Measurements from ENCODE around the gene ZNF398. TPM values are rescaled to one million over a fixed set of nuclear protein-coding genes. Genes with fewer than 3 reads are reported as not detected.

The ZNF398 gene
- total RNA-seq, 1 experiment from 2014 or later: 14.6 TPM

DNA sequence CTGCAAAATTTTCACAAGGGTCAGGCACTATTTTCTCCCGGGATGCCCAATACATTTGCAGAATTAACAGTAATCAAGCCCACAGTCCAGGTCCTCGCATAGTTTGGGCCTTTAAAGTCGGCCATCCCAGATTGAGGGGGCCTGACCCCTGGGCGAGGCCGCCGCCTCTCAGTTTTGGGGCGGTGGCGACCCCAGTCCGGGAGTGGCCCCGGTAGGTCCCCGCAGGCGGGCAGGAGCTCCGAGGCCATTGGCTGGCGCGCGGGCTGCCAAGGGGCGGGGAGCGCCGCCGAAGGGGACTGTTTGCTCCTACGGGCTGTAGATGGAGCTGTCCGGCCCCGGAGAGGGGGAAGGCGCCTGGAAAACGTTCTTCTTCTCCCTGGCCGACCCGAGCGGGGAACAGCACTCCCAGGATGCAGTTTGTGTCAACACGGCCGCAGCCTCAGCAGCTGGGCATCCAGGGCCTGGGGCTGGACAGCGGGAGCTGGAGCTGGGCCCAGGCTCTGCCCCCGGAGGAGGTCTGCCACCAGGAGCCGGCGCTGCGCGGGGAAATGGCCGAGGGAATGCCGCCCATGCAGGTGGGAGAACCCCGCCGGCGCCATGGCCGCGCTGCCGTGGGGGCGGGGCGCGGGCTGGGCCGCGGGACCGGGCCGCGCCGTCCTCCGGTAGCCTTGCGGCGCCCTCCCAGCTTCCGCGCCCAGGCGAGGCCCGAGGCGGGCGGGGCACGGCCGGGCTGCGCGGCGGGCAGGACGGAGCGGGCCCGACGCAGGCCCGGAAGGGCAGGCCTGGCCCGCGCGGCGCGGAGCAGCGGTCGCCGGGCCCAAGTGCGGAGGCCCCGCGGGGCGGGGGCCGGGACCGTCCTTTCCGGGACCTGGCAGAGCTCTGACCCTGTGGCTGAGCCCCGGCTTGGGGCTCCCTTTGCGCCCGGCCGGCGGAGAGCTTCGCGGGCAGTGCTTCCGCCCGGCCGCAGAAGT, 48.2 kb downstream of the ZNF398 start, which contains the start of gene ZNF282:
Gene ZNF282, plus strand, starts transcription at position 367 of the 971 bp plus-strand sequence. Its CDS starts 44 bp downstream, at position 411.
- H3K27ac Mint-ChIP-seq (ENCODE audit: unreplicated experiment): peak within 1 kb of the TSS; percentile 67
- H3K27me3 Mint-ChIP-seq (ENCODE audit: unreplicated experiment): no peaks in the 10 kb centered on the region
- peaks cover 53% of the 10 kb centered on the region for H3K36me3 Mint-ChIP-seq (ENCODE audit: insufficient read depth, unreplicated experiment)
- H3K4me3 Mint-ChIP-seq (ENCODE audit: low read depth, unreplicated experiment): peak within 1 kb of the TSS; percentile 87
- peaks cover 15% of the 10 kb centered on the region for H3K4me1 Mint-ChIP-seq (ENCODE audit: low read depth, unreplicated experiment)
- intact Hi-C loops (cut with micrococcal nuclease; ENCODE audit: unreplicated experiment): loop anchor here (2.0 to 5.0 kb wide), 3 partner anchors 43 to 68 kb away; partner anchors contain the start of genes ZNF212, ZNF398 and ZNF425
- CTCF ChIA-PET: interaction anchor here (0.5 to 2.0 kb wide), 12 partner anchors 9 to 223 kb away, joined by 3 to 14 read pairs (median 4); partner anchors contain the start of gene ZNF783
- DNase-seq: peak; percentile 94
- H3K9me3 Mint-ChIP-seq (ENCODE audit: low read depth, unreplicated experiment): no peaks in the 10 kb centered on the region
- TF ChIP-seq, protein P1, sequence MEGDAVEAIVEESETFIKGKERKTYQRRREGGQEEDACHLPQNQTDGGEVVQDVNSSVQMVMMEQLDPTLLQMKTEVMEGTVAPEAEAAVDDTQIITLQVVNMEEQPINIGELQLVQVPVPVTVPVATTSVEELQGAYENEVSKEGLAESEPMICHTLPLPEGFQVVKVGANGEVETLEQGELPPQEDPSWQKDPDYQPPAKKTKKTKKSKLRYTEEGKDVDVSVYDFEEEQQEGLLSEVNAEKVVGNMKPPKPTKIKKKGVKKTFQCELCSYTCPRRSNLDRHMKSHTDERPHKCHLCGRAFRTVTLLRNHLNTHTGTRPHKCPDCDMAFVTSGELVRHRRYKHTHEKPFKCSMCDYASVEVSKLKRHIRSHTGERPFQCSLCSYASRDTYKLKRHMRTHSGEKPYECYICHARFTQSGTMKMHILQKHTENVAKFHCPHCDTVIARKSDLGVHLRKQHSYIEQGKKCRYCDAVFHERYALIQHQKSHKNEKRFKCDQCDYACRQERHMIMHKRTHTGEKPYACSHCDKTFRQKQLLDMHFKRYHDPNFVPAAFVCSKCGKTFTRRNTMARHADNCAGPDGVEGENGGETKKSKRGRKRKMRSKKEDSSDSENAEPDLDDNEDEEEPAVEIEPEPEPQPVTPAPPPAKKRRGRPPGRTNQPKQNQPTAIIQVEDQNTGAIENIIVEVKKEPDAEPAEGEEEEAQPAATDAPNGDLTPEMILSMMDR (IDR thresholded peaks at IDR 0.05; ENCODE audit: unreplicated experiment): peak; percentile 39
- BruUV-seq (replicated peaks): no TSS peak

DNA sequence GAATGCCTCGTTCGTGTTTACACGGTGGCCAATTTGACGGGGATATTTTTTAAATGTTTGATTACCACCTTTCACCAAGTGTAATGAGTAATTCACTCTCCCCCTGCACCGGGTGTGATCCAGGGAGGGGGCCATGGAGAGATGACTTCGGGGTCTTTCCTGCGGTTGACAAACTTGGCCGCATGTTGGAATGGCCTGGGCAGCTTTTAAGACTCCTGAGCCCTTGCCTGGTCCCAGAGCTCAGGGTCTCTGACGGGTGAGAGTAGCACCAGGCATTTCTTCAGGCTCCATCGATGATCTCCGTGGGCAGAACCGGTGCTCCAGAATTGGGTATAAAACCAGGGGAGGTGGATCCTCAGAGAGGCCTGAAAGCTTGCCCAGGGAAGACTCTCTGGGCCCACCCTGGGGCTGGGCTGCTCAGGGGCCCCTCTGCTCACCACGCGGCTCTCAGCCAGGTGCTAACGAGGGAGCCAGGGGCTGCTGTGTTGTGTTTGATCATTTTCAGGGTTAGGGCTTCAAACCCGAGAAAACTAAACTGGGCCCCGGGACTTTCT, 49.0 kb downstream of the ZNF398 start:
- TF ChIP-seq, protein P1 (IDR thresholded peaks at IDR 0.05; ENCODE audit: unreplicated experiment): no peak
- CTCF ChIA-PET: interaction anchor here (1.1 to 2.0 kb wide), 6 partner anchors 9 to 89 kb away, joined by 3 to 14 read pairs (median 6); partner anchors contain the start of gene ZNF783
- DNase-seq: no peak
- Mint-ChIP-seq H3K27ac (ENCODE audit: unreplicated experiment) (peak overlapping the region; percentile 67), H3K36me3 (ENCODE audit: insufficient read depth, unreplicated experiment) (peaks cover 55% of the 10 kb centered on the region), H3K4me3 (ENCODE audit: low read depth, unreplicated experiment) (peak overlapping the region; percentile 87), H3K27me3 (ENCODE audit: unreplicated experiment) (no peaks in the 10 kb centered on the region), H3K9me3 (ENCODE audit: low read depth, unreplicated experiment) (no peaks in the 10 kb centered on the region), H3K4me1 (ENCODE audit: low read depth, unreplicated experiment) (peaks cover 15% of the 10 kb centered on the region)
- no TSS peak for BruUV-seq (replicated peaks)
- intact Hi-C loops (cut with micrococcal nuclease; ENCODE audit: unreplicated experiment): loop anchor here (5.0 kb wide), 2 partner anchors 49 to 69 kb away; partner anchors contain the start of genes ZNF398 and ZNF425

DNA sequence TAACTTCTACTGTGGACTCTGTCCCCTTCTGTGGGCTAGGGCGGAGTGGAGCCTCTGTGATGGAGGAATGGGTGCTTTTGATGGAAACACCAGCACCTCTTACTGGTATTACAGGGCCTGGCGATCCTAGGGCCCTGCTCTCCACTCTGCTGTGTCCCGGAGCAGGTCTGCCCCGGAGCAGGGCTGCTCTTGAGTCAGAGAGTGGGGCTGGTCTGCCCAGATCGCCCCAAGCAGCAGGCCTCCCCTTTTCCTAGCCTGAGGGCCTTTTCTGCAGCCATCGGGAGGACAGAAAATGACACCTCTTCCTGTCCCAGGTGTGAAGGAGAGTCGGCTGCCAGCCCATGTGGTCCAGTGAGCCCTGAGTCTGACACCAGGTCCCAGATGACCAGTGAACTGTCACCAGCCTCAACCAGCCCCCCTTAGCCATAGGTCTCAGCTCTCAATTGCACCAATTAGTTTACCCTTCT, 49.5 kb downstream of the ZNF398 start:
- CTCF ChIA-PET: interaction anchor here (1.2 to 2.0 kb wide), 2 partner anchors 9 to 40 kb away, joined by 3 to 8 read pairs; no protein-coding TSS in a partner anchor
- H3K27me3 Mint-ChIP-seq (ENCODE audit: unreplicated experiment): no peaks in the 10 kb centered on the region
- H3K4me3 Mint-ChIP-seq (ENCODE audit: low read depth, unreplicated experiment): peak overlapping the region; percentile 87
- no peaks in the 10 kb centered on the region for H3K9me3 Mint-ChIP-seq (ENCODE audit: low read depth, unreplicated experiment)
- peaks cover 60% of the 10 kb centered on the region for H3K36me3 Mint-ChIP-seq (ENCODE audit: insufficient read depth, unreplicated experiment)
- peak overlapping the region; percentile 67 for H3K27ac Mint-ChIP-seq (ENCODE audit: unreplicated experiment)
- H3K4me1 Mint-ChIP-seq (ENCODE audit: low read depth, unreplicated experiment): peaks cover 19% of the 10 kb centered on the region
- intact Hi-C loops (cut with micrococcal nuclease; ENCODE audit: unreplicated experiment): loop anchor here (5.0 kb wide), 2 partner anchors 49 to 69 kb away; partner anchors contain the start of genes ZNF398 and ZNF425
- DNase-seq: peak; percentile 8
- TSS peak; percentile 20 for BruUV-seq (replicated peaks)
- TF ChIP-seq, protein P1 (IDR thresholded peaks at IDR 0.05; ENCODE audit: unreplicated experiment): no peak

DNA sequence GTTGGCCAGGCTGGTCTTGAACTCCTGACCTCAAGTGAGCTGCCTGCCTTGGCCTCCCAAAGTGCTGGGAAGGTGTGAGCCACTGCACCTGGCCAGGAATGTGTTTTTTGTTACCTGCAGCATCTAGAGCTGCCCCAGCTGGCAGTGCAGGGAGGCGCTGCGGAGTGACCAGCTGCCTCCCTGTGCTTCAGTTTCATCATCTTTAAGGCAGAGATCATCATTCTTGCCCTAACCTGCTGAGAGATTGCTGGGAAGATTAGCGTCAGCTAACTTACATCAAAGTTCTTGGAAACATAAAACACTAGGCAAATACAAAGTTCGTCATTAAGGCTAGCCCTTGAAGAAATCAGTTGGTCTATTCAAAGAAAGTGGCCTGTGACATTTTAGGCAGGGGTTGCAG, 50.4 kb downstream of the ZNF398 start:
- intact Hi-C loops (cut with micrococcal nuclease; ENCODE audit: unreplicated experiment): loop anchor here (5.0 kb wide), 2 partner anchors 50 to 70 kb away; partner anchors contain the start of genes ZNF398 and ZNF425
- no peaks in the 10 kb centered on the region for H3K9me3 Mint-ChIP-seq (ENCODE audit: low read depth, unreplicated experiment)
- H3K27ac Mint-ChIP-seq (ENCODE audit: unreplicated experiment): no peak overlapping the region
- CTCF ChIA-PET: no interaction called here
- TF ChIP-seq, protein P1 (IDR thresholded peaks at IDR 0.05; ENCODE audit: unreplicated experiment): no peak
- no TSS peak for BruUV-seq (replicated peaks)
- H3K4me1 Mint-ChIP-seq (ENCODE audit: low read depth, unreplicated experiment): peaks cover 23% of the 10 kb centered on the region
- H3K27me3 Mint-ChIP-seq (ENCODE audit: unreplicated experiment): no peaks in the 10 kb centered on the region
- no peak for DNase-seq
- H3K4me3 Mint-ChIP-seq (ENCODE audit: low read depth, unreplicated experiment): no peak overlapping the region
- peaks cover 68% of the 10 kb centered on the region for H3K36me3 Mint-ChIP-seq (ENCODE audit: insufficient read depth, unreplicated experiment)
